WTC11 (cell line): Measurements from ENCODE around the gene TDP1.

Experiments
- CREB1 ChIP-seq: sonication (generic); formaldehyde crosslinking; IDR thresholded peaks from 2 replicates; pipeline ENCODE4 v1.8.0; 2023; ENCODE audit warnings: mild to moderate bottlenecking, missing genetic modification reagents
- CREM ChIP-seq: sonication (generic); formaldehyde crosslinking; IDR thresholded peaks from 2 replicates; pipeline ENCODE4 v1.8.1; 2022; ENCODE audit warnings: mild to moderate bottlenecking, missing genetic modification reagents, moderate library complexity
- CTCF ChIP-seq: fragments of 200-600 bp; IDR thresholded peaks from 2 replicates; pipeline ENCODE4 v1.8.0; 2022; ENCODE audit warnings: antibody characterized with exemption
- ESRRA ChIP-seq: sonication (generic); formaldehyde crosslinking; IDR thresholded peaks from 2 replicates; pipeline ENCODE4 v1.8.1; 2022; ENCODE audit warnings: mild to moderate bottlenecking, missing genetic modification reagents, borderline replicate concordance
- GABPB1 ChIP-seq: sonication (generic); formaldehyde crosslinking; IDR thresholded peaks from 2 replicates; pipeline ENCODE4 v1.8.1; 2023; ENCODE audit warnings: mild to moderate bottlenecking, missing genetic modification reagents
- MLX ChIP-seq: sonication (generic); formaldehyde crosslinking; IDR thresholded peaks from 2 replicates; pipeline ENCODE4 v1.8.1; 2023; ENCODE audit warnings: mild to moderate bottlenecking, missing genetic modification reagents, moderate library complexity
- PRRX2 ChIP-seq: fragments of 250-450 bp; sonication (Bioruptor Pico); IDR thresholded peaks from 2 replicates; pipeline ENCODE4 v1.8.0; 2021; ENCODE audit warnings: mild to moderate bottlenecking
- TCF7 ChIP-seq: sonication (generic); formaldehyde crosslinking; IDR thresholded peaks from 2 replicates; pipeline ENCODE4 v1.8.0; 2022; ENCODE audit warnings: mild to moderate bottlenecking, low read depth, missing genetic modification reagents, moderate library complexity
- USF1 ChIP-seq: sonication (generic); formaldehyde crosslinking; IDR thresholded peaks from 2 replicates; pipeline ENCODE4 v1.8.0; 2022; ENCODE audit warnings: mild to moderate bottlenecking, missing genetic modification reagents
- ZNF138 ChIP-seq: sonication (generic); formaldehyde crosslinking; conservative IDR thresholded peaks from 2 replicates; pipeline ENCODE4 v1.8.1; 2022; ENCODE audit warnings: mild to moderate bottlenecking, moderate library complexity, missing genetic modification reagents
- ZNF396 ChIP-seq: fragments of 250-450 bp; sonication (Bioruptor Pico); IDR thresholded peaks from 2 replicates; pipeline ENCODE4 v1.8.0; 2021; ENCODE audit warnings: mild to moderate bottlenecking, moderate library complexity, borderline replicate concordance
- TF ChIP-seq, protein P1 (sequence below): sonication (generic); formaldehyde crosslinking; IDR thresholded peaks from 2 replicates; pipeline ENCODE4 v1.8.0; 2022; ENCODE audit warnings: mild to moderate bottlenecking, missing genetic modification reagents

DNA sequence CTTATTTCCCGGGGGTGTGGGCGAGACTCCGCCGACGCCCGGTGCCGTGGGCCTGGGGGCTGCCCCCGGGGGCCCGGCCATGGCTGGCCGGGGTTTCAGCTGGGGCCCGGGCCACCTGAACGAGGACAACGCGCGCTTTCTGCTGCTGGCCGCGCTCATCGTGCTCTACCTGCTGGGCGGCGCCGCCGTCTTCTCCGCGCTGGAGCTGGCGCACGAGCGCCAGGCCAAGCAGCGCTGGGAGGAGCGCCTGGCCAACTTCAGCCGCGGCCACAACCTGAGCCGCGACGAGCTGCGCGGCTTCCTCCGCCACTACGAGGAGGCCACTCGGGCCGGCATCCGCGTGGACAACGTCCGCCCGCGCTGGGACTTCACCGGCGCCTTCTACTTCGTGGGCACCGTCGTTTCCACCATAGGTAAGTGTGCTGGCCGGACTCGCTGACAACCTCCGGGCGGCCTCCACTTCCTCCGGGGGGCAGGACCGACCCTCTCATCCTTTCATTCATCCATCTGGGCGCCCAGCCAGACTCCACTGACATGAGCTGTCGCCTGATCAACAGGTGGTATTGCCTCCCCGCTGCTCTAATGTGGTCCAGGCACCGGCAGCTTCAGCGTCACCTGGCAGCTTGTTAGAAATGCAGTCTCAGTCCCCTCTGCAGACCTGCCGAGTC lies 106.5 kb downstream of the TDP1 start:
- no peak for TF ChIP-seq CTCF
- no peak for TF ChIP-seq TCF7 (CRISPR knock-in tag)
- TF ChIP-seq ESRRA (CRISPR knock-in tag): no peak
- 0 out of 2 replicates have a peak, but pooled peaks have one; percentile 28 for TF ChIP-seq CREM
- peak; percentile 62; the same call in 1 of the 2 replicates for TF ChIP-seq ZNF138 (CRISPR knock-in tag)
- TF ChIP-seq ZNF396 (CRISPR knock-in tag): no peak
- TF ChIP-seq GABPB1 (CRISPR knock-in tag): no peak
- TF ChIP-seq, protein P1, sequence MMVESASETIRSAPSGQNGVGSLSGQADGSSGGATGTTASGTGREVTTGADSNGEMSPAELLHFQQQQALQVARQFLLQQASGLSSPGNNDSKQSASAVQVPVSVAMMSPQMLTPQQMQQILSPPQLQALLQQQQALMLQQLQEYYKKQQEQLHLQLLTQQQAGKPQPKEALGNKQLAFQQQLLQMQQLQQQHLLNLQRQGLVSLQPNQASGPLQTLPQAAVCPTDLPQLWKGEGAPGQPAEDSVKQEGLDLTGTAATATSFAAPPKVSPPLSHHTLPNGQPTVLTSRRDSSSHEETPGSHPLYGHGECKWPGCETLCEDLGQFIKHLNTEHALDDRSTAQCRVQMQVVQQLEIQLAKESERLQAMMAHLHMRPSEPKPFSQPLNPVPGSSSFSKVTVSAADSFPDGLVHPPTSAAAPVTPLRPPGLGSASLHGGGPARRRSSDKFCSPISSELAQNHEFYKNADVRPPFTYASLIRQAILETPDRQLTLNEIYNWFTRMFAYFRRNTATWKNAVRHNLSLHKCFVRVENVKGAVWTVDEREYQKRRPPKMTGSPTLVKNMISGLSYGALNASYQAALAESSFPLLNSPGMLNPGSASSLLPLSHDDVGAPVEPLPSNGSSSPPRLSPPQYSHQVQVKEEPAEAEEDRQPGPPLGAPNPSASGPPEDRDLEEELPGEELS (CRISPR knock-in tag): no peak
- no peak for TF ChIP-seq CREB1 (CRISPR knock-in tag)
- TF ChIP-seq PRRX2 (CRISPR knock-in tag): no peak
- no peak for TF ChIP-seq MLX (CRISPR knock-in tag)
- TF ChIP-seq USF1 (CRISPR knock-in tag): no peak
